Activated CD8-positive, alpha-beta memory T cell treated with anti-CD3 and anti-CD28 coated beads, Interleukin-2, amount 10 ng/mL, durations not matched to agents 7 days and 5 days (primary cell): ENCODE measurements around the gene MCTP2. TPM values are rescaled to one million over a fixed set of nuclear protein-coding genes. Genes with fewer than 3 reads are reported as not detected.
"Not testable (repeated sequence)": the region's sequence is repeated elsewhere in the genome, so short reads cannot be mapped to it uniquely, and the experiment has no call there.

ENCODE experiments used
- ATAC-seq: fragments of 150-1000 bp; cut with Tn5 transposase; one replicate; pipeline ENCODE4 v1.10.0; 2021; ENCODE audit warnings: moderate library complexity
- CTCF ChIA-PET: fragments of 350-600 bp; sonication (Branson Sonifier 250); formaldehyde crosslinking; loops from one replicate; lab custom pipeline; 2021; ENCODE audit warnings: antibody characterized with exemption; lab: Charles Lee
- DNase-seq: peaks from one replicate; pipeline ENCODE4 v3.0.0-alpha.2; 2020
- H3K27ac Mint-ChIP-seq: one replicate; pipeline ENCODE4 v1.8.0; 2021; ENCODE audit warnings: mild to moderate bottlenecking, mixed read lengths
- H3K27me3 Mint-ChIP-seq: one replicate; pipeline ENCODE4 v1.8.0; 2021; ENCODE audit warnings: mixed read lengths
- H3K36me3 Mint-ChIP-seq: one replicate; pipeline ENCODE4 v1.8.0; 2021; ENCODE audit warnings: mild to moderate bottlenecking, mixed read lengths
- H3K4me1 Mint-ChIP-seq: one replicate; pipeline ENCODE4 v1.8.0; 2021; ENCODE audit warnings: mixed read lengths
- H3K4me3 Mint-ChIP-seq: one replicate; pipeline ENCODE4 v1.8.0; 2021; ENCODE audit warnings: mild to moderate bottlenecking, moderate library complexity, mixed read lengths
- H3K9me3 Mint-ChIP-seq: one replicate; pipeline ENCODE4 v1.8.0; 2022; ENCODE audit warnings: low read depth, mixed read lengths
- total RNA-seq, 2 experiments: library from RNA; stranded (reverse); gene quantifications; one replicate each; pipeline ENCODE4 v1.2.3, GENCODE V29; 2021

MCTP2 gene
- total RNA-seq, 2 experiments from 2014 or later: 67.2 to 83.8 TPM

DNA sequence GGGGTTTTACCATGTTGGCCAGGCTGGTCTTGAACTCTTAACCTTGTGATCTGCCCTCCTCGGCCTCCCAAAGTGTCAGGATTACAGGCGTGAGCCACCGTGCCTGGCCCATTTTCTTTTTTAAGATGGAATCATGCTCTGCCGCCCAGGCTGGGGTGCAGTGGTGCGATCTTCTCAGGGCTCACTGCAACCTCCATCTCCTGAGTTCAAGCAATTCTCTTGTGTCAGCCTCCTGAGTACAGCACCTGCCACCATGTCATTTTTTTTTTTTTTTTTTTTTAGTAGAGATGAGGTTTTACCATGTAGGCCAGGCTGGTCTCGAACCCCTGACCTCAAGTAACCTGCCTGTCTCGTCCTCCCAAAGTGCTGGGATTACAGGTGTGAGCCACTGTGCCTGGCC is 26.4 kb downstream of the MCTP2 start:
- Mint-ChIP-seq H3K36me3 (peaks cover 60% of the 10 kb centered on the region), H3K4me1 (peaks cover 56% of the 10 kb centered on the region)
- ATAC-seq, CTCF ChIA-PET, H3K27me3 Mint-ChIP-seq, DNase-seq, H3K4me3 Mint-ChIP-seq, H3K27ac Mint-ChIP-seq, H3K9me3 Mint-ChIP-seq: not testable (repeated sequence)

DNA sequence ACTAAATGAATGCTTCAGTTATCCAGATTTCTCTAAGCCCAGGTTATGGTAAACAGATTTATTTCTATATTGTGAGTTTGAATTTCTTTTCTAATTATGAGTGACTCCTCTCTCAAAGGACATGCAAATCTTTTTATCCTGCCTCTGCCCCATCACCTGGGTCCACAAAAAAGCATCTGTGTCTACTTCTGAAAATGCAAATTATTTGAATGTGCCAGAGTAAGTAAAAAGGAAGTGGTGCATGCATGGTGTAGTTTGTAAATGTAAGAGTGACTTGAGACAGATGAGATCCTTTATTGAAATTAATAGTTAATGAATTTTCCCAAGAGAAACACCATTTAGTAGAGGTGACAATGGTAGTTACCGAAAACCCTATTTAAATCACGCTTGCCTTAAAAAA is 26.9 kb downstream of the MCTP2 start:
- H3K4me1 Mint-ChIP-seq: peaks cover 56% of the 10 kb centered on the region
- CTCF ChIA-PET: no interaction called here
- ATAC-seq: no peak

DNA sequence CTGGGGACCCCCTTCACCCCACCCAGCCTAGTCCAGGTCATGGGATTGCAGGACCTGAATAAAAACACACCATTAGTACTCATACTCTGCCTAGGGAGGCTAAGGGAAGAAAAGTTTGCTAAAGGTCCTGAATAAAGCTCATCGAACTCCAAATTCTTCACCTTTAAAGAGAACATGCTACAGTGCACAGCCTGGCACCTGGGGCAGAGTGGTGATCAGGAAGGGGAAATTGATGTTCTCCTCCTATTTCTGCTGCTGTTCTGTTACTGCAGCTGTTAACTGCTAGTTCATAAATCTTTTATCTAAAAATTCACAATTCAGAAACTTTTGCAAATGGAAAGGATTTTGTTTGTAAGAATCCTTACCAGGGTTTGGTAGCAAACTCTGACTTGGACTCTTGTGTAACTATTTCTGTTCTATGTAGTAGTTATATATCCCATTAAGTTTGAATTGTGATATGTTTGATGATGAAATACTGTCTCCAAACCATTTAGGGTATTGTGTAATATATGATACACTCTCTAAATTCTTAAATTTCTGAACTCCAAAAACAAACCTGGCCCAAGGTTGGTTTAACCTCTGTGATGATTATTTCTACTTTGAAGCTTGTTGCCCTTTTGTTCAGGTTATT is 27.9 kb downstream of the MCTP2 start:
- ATAC-seq: no peak
- no peak overlapping the region for H3K27ac Mint-ChIP-seq
- H3K36me3 Mint-ChIP-seq: peaks cover 57% of the 10 kb centered on the region
- CTCF ChIA-PET: no interaction called here
- DNase-seq: no peak
- no peaks in the 10 kb centered on the region for H3K27me3 Mint-ChIP-seq
- no peaks in the 10 kb centered on the region for H3K9me3 Mint-ChIP-seq
- peaks cover 54% of the 10 kb centered on the region for H3K4me1 Mint-ChIP-seq
- H3K4me3 Mint-ChIP-seq: no peak overlapping the region

More for the DNA sequence above, 26.9 kb downstream of the MCTP2 start:
- Mint-ChIP-seq H3K4me3 (no peak overlapping the region), H3K27ac (no peak overlapping the region), H3K9me3 (no peaks in the 10 kb centered on the region), H3K36me3 (peaks cover 59% of the 10 kb centered on the region), H3K27me3 (no peaks in the 10 kb centered on the region)
- DNase-seq: no peak

DNA sequence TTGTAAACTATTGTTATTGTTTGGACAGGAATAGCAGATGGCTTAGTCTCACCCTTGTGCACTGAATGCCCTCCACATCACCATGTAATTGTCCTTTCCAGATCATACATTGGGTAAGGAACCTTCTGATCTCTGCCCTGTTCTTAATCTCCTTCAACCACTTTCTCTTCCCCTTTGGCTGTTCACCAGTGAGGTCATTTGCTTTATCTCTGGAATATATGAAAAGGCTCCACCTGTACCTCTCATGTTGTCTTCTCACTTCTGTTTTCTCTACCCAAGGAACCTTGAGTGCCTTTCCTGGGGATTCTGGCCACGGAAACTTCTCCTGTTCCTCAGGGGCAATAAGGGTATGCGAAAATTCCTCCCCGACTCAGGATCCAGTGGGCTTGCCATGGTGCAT is 28.5 kb downstream of the MCTP2 start:
- CTCF ChIA-PET: no interaction called here
- H3K27ac Mint-ChIP-seq: no peak overlapping the region
- ATAC-seq (no peak), DNase-seq (no peak)
- peaks cover 52% of the 10 kb centered on the region for H3K36me3 Mint-ChIP-seq
- H3K9me3 Mint-ChIP-seq: no peaks in the 10 kb centered on the region
- peaks cover 55% of the 10 kb centered on the region for H3K4me1 Mint-ChIP-seq
- no peaks in the 10 kb centered on the region for H3K27me3 Mint-ChIP-seq
- H3K4me3 Mint-ChIP-seq: no peak overlapping the region

DNA sequence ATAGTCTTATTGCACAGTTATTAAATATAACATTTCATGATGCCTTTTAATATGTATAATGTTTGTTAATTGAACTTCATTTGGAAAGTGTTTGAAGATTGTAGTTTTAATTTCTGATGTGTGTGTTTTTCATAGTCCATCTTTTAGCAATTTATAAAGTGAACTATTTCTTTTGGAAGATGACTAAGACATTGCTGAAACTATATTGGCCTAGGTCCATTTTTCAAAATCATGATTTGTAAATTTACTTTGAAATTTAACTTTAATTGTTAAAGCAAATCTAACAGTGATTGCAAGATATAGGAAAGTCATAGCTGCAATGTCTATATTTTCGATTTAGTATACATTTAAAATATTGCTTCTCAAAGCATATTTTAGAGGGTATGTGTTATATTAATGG is 30.8 kb downstream of the MCTP2 start:
- ATAC-seq (no peak), DNase-seq (no peak)
- no peaks in the 10 kb centered on the region for H3K9me3 Mint-ChIP-seq
- H3K27ac Mint-ChIP-seq: no peak overlapping the region
- H3K4me3 Mint-ChIP-seq: no peak overlapping the region
- H3K27me3 Mint-ChIP-seq: no peaks in the 10 kb centered on the region
- H3K4me1 Mint-ChIP-seq: peaks cover 58% of the 10 kb centered on the region
- peaks cover 53% of the 10 kb centered on the region for H3K36me3 Mint-ChIP-seq
- CTCF ChIA-PET: interaction anchor here (1.7 to 2.2 kb wide), 2 partner anchors 24 to 44 kb away, joined by 4 to 6 read pairs; no protein-coding TSS in a partner anchor

DNA sequence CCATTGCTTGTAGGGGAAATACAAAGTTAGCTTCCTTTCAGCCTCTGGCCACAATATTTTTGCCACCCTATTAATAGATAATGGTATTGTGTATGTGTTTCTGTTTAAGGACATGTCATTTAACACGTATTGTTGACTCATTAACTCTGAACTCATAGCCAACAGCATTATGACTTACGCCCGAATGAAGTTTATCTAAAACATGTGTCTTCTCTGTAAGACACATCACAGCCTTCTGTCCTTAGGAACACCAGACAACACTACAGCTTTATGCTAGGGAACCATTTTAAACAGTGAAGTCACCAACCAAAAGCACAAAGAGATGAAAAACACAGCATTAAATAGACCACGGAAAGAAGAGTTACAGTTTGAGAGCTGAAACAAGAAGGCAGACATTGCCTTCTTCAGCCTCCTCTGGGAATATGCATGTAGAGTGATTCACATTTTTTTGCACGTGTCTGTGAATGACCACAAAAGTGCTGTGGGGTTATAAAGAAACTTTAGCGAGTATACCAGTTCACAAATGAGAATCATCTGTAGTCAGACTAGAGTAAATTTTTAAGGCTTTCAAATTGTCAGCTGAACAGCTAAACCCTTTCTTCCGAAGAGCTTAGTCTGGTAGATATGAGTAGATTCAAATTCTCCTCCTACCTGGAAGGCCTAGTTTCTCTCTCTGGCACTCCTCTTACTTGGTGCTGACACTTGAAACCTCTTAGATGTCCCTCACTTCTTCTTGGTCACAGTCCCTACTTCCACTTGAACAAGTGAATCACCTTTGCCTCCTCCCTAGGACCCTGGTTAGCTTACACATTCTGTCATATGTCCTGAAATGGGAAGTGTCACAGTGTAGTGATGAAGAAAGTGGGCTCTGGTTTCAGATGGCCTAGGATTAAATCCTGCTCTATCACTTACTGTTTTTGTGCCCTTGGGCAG is 32.2 kb downstream of the MCTP2 start:
- DNase-seq (no peak), ATAC-seq (peak; percentile 35)
- Mint-ChIP-seq H3K9me3 (peaks cover 2% of the 10 kb centered on the region), H3K27me3 (no peaks in the 10 kb centered on the region), H3K4me1 (peaks cover 56% of the 10 kb centered on the region), H3K27ac (peak overlapping the region; percentile 31), H3K4me3 (no peak overlapping the region), H3K36me3 (peaks cover 56% of the 10 kb centered on the region)
- CTCF ChIA-PET: interaction anchor here (0.6 to 2.2 kb wide), 5 partner anchors 10 to 43 kb away, joined by 3 to 7 read pairs (median 4); no protein-coding TSS in a partner anchor

DNA sequence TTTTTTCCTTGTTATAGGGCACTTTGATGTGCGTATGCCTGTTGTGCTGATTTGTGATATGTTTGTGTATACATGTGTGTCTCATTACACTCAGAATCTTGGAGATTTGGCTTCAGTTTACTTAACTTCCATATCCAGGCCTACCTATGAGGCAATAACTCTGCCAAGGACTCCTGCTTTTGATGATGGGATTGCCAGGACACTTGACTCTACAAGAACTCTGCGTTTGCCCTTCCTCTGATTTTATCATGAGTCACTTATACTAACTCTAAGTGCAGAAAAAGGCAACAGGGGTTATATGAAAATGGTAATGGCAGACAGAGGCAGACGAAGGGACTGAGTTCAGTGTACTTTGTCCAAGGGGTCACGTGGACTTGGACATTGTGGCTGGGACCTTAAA is 33.6 kb downstream of the MCTP2 start:
- H3K4me1 Mint-ChIP-seq: peaks cover 54% of the 10 kb centered on the region
- no peak for ATAC-seq
- H3K27me3 Mint-ChIP-seq: no peaks in the 10 kb centered on the region
- no peak for DNase-seq
- H3K27ac Mint-ChIP-seq: no peak overlapping the region
- CTCF ChIA-PET: no interaction called here
- no peak overlapping the region for H3K4me3 Mint-ChIP-seq
- H3K36me3 Mint-ChIP-seq: peaks cover 50% of the 10 kb centered on the region
- peaks cover 2% of the 10 kb centered on the region for H3K9me3 Mint-ChIP-seq

DNA sequence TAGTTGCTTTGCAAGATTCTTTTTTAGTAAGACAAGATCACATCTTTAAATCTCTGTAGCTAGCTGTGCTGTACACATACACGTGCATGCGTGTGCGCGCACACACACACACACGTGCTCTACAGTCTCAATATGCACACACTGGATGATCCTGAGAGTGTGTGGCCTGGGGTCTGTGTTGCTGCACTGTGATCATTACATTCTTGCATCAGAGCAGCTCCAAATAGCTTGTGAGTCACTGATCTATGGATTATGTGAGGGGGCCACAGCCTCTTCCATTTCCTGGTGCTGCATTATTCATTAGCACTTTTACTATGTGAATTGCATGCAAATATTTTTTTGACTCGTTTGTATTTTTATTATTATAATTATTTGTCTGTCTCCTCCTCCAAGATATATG is 34.6 kb downstream of the MCTP2 start:
- Mint-ChIP-seq H3K36me3 (peaks cover 42% of the 10 kb centered on the region), H3K27me3 (no peaks in the 10 kb centered on the region), H3K4me1 (peaks cover 50% of the 10 kb centered on the region), H3K4me3 (no peak overlapping the region), H3K27ac (no peak overlapping the region), H3K9me3 (peaks cover 2% of the 10 kb centered on the region)
- peak; percentile 23 for ATAC-seq
- DNase-seq: no peak
- CTCF ChIA-PET: no interaction called here

DNA sequence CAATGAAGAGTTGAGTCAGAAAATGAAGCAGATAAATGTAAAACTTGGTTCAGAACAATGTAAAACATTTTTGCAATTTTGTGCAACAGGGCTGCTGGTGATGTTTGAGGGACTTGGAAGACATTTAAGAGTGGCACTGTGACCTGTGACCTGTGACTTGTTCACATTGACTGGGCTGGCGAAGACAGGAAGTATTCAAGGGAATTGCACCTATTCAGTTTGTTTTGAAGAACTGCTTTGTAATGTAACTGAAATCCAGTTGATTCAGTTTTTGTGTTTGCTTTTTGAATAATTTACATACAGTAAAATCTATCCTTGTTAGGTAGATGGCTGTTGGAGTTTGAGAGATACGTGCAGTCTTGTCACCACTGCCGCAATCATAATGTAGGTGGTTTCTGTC is 35.4 kb downstream of the MCTP2 start:
- Mint-ChIP-seq H3K36me3 (peaks cover 37% of the 10 kb centered on the region), H3K27me3 (no peaks in the 10 kb centered on the region), H3K4me1 (peaks cover 46% of the 10 kb centered on the region), H3K9me3 (peaks cover 2% of the 10 kb centered on the region), H3K4me3 (no peak overlapping the region), H3K27ac (peak overlapping the region; percentile 8)
- ATAC-seq (no peak), DNase-seq (no peak)
- CTCF ChIA-PET: no interaction called here

DNA sequence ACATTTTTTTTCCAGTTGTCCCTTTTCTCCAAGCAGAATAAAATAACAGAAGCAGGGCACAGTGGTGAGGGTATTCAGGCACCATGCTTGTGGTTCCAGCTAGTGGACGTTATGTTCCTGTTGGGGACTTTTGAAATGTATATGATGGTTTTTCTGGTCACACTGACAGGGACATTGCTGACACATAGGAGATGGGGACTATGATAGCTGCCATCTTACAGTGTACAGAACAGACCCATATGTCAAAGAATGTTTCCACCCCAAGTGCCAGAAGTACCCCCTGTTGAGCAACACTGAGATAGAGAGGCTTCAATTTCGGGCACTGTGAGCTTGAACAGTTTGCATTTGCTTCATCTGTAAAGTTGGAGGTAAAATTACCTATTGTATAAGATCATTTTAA is 38.6 kb downstream of the MCTP2 start:
- no peaks in the 10 kb centered on the region for H3K27me3 Mint-ChIP-seq
- CTCF ChIA-PET: interaction anchor here (1.2 to 1.8 kb wide), 4 partner anchors 17 to 106 kb away, joined by 3 to 6 read pairs (median 4); partner anchors contain the start of gene MCTP2
- ATAC-seq: no peak

DNA sequence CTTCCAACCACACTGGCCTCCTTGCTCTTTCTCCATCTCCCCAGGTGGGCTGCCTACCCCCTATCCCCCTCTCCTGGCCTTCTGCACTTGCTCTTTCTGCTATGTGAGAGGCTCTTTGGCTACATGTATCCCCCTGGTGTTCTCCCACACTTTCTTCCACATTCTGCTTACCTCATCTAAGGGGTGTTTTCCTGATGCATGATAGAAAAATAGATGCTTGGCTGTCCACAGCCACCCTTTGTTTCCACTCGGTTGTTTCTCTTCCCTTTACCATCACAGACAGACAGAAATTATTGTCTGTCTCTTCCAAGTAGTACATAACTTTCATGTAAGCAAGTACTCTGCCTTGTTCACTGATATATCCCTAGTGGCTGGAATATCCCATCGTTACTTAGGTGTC is 39.2 kb downstream of the MCTP2 start:
- ATAC-seq (no peak), DNase-seq (no peak)
- Mint-ChIP-seq H3K27me3 (no peaks in the 10 kb centered on the region), H3K27ac (no peak overlapping the region), H3K4me3 (no peak overlapping the region), H3K4me1 (peaks cover 39% of the 10 kb centered on the region), H3K36me3 (peaks cover 43% of the 10 kb centered on the region), H3K9me3 (peaks cover 4% of the 10 kb centered on the region)
- CTCF ChIA-PET: interaction anchor here (1.2 to 1.6 kb wide), 2 partner anchors 16 to 39 kb away, joined by 3 to 6 read pairs; partner anchors contain the start of gene MCTP2

More for the DNA sequence above, 38.6 kb downstream of the MCTP2 start:
- Mint-ChIP-seq H3K4me1 (peaks cover 38% of the 10 kb centered on the region), H3K9me3 (peaks cover 2% of the 10 kb centered on the region), H3K36me3 (peaks cover 41% of the 10 kb centered on the region), H3K4me3 (no peak overlapping the region), H3K27ac (no peak overlapping the region)
- no peak for DNase-seq

DNA sequence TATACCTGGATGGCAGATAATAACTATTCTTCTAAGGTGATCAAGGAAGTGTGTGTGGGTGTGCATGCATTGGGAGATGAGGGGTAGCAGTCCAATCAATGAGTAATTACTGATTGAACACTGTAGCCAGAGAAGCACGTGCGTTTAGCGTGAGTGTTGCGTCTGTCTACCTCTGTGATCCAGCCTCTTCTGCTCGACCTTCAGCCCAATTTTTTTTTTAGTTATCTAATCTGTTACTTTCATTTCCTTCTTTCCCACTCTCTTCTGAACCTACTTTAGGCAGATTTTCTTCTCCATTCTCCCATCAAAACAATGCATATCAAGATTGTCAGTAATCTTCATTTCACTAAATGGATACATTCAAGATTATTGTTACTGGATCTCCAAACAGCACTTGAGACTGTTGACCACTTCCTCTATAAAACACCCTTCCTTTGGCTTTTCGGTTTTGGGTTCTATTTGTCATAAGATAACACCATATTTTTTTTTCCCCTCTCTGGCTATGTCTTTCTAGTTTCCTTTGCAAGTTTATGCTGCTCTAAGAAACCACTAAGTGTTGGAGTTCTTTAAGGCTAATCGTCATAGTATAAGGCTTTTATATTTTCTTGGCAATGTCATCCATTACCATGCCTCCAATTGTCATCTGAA is 41.0 kb downstream of the MCTP2 start:
- H3K27ac Mint-ChIP-seq: no peak overlapping the region
- H3K4me1 Mint-ChIP-seq: peaks cover 26% of the 10 kb centered on the region
- H3K27me3 Mint-ChIP-seq: no peaks in the 10 kb centered on the region
- DNase-seq: peak; percentile 63
- H3K9me3 Mint-ChIP-seq: peaks cover 5% of the 10 kb centered on the region
- CTCF ChIA-PET: no interaction called here
- H3K4me3 Mint-ChIP-seq: no peak overlapping the region
- H3K36me3 Mint-ChIP-seq: peaks cover 34% of the 10 kb centered on the region
- ATAC-seq: peak; percentile 78

DNA sequence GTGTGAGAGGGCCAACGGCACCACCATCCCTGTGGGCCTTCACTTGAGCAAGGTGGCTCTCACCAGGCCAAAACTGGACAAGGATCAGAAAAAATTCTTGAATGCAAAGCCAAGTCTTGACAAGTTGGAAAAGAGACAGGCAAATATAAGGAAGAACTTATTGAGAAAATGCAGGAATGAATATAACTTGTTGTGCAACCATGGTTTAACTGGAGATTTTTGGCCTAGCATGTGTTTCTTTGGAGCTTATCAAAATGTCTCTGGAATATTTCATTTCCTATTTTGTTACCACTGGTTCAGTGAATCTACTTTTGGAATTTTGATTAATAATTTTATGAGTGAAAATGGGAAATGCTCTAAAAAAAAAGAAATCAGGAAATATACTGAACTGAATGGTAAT is 42.5 kb downstream of the MCTP2 start:
- CTCF ChIA-PET: interaction anchor here (1.1 kb wide), 1 partner anchor 12 kb away, joined by 3 read pairs; no protein-coding TSS in a partner anchor
- no peak for DNase-seq
- Mint-ChIP-seq H3K27me3 (no peaks in the 10 kb centered on the region), H3K4me1 (peaks cover 25% of the 10 kb centered on the region), H3K27ac (no peak overlapping the region), H3K9me3 (peaks cover 2% of the 10 kb centered on the region), H3K36me3 (peaks cover 34% of the 10 kb centered on the region), H3K4me3 (no peak overlapping the region)
- no peak for ATAC-seq
